Brain pericyte (primary cell): Measurements from ENCODE around the gene BMS1.
"Not testable (repeated sequence)": the region's sequence is repeated elsewhere in the genome, so short reads cannot be mapped to it uniquely, and the experiment has no call there.

Experiments
- DNase-seq: peaks from one replicate; pipeline ENCODE4 v3.0.0-alpha.2; 2012; ENCODE audit warnings: low read depth, low spot score

The BMS1 gene

DNA sequence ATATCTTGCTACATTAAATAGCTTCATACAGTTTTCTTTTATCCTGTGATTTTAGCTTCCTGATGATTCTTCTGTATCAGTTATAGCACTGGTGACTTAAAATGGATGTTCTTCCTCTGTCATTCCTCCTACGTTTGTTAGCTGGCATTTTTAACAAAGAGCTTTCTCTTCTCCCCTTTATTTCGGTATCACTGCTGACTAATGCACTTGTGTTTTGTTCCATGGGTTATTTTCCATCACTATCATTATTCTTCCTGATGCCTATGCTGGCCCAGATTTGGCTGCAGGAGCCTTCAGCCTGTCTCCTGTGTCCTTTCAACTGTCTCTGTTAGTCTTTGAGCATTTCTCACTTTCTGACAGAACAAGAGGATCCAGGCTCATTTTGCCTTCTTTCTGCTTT is 13.1 kb downstream of the BMS1 start:
- no peak for DNase-seq

DNA sequence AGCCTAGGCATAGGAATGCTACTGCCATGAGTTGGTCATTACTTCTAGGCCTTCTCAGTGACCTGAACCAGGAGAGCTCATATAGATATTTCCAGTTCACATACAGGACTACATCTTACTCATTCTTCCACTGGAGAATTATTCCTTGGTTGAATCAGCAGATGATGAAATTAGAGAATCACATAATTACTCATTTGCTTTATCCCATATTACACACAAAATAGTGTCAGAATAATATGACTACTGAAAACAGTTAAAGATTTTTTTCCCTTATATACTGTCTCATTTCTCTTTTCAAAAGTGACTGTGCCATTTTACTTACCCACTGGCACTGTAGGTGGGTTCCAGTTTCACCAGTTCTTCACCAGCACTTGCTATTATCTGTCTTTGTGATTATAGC is 18.5 kb downstream of the BMS1 start:
- DNase-seq = no peak

DNA sequence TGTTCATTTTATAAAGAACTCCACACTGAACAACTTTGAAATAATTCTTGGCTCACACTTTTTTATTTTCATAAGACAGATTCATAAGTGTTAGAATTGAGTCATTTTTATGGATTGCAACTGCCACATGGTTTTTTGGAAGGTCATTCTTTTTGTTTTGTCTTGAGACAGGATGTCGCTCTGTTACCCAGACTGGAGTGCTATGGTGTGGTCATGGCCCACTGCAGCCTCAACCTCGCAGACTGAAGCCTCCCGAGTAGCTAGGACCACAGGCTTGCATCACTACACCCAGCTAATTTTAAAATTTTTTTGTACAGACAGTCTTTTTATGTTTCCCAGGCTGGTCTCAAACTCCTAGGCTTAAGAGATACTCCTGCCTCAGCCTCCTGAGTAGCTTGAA is 20.3 kb downstream of the BMS1 start:
- no peak for DNase-seq

DNA sequence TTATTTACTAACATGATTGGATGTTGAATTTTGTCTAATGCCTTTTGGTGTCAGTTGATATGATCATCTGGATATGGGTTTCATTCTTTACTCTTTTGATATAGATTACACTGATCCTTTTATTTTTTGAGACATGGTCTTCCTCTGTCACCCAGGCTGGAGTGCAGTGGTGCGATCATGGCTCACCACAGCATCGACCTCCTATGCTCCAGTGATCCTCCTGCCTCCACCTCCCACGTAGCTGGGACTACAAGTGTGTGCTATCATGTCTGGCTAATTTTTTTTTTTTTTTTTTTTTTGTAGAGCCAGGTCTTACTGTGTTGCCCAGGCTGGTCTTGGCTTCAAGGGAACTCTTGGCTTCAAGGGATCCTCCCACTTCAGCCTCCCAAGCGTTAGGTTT is 27.1 kb downstream of the BMS1 start:
- no peak for DNase-seq

DNA sequence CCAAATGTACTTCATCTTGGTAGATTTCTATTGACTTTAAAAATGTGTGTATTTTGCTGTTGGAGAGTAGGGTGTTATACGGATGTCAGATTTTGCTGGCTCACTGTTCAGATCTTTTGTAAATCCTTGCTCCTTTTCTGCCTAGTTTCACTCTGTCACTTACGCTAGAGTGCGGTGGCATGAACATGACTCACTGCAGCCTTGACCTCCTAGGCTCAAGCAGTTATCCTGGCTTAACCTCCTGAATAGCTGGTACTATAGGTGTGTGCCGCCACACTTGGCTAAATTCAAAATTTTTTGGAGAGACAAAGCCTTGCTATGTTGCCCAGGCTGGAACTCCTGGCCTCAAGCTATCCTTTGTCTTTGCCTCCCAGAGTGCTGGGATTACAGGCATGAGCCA is 29.4 kb downstream of the BMS1 start:
- no peak for DNase-seq

DNA sequence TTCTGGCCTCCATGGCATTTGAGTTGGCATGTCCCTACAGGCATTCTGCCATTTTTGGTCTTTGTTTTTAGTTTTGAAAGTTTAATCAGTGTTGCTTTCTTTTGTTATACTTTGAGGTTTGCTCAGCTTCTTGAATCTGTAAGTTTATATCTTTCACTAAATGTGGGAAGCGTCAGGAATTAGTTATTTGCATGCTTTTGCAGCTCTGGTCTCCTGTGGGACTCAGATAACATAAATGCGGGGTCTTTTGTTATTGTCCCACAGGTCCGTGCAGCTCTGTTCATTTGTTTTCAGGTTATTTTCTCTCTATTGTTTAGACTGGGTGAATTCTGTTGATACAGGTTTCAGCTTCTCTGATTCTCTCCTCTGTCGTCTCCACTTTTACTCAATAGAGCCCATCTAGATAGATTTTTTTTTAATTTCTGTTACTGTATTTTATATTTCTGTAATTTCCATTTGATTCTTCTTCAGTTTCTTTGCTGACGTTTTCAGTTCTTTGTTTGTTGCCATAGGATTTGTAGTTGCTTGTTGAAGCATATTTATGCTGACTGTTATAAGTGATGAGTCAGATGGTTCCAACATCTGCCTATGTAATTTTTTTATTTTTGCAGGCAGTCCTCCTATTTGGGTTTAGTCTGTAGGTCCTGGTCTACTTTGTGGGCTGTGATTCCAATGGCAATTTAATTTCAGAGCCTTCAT is 31.5 kb downstream of the BMS1 start:
- not testable (repeated sequence) for DNase-seq

DNA sequence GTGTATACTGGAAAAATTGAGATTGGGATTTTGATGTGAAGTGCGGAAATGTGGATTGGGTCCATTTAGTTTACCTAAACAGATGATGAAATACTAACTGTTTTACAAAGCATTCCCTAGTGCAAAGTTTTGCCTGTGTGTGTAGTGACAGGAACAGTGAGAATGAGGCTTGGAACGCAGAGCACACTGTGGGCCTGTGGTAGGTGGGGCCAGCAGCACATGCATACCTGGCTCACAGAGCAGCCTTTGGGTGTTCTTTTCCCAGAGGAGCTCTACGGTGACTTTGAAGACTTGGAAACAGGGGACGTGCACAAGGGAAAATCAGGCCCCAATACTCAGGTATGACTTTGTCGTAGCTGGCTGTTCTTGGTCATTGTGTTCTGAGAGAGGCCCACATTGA is 33.7 kb downstream of the BMS1 start:
- DNase-seq = not testable (repeated sequence)

DNA sequence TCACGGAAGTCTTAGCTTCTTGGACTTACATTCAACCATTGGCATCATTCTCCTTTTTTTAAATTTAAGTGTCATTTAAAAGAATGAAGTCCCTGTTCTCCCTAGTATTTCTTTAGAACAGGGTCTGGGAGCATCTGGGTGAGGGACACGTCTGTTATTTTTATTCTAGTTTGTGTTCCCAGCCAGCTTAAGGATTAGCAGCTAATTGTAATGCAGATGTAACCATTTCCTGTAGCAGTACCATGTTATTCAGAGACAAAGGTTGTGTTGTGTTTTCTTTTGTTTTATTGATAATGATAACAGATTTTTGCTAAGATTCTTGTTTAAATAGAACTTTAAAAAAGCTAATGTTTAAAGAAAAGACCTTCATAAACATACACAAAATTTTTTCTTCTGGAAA is 34.3 kb downstream of the BMS1 start:
- DNase-seq = no peak

DNA sequence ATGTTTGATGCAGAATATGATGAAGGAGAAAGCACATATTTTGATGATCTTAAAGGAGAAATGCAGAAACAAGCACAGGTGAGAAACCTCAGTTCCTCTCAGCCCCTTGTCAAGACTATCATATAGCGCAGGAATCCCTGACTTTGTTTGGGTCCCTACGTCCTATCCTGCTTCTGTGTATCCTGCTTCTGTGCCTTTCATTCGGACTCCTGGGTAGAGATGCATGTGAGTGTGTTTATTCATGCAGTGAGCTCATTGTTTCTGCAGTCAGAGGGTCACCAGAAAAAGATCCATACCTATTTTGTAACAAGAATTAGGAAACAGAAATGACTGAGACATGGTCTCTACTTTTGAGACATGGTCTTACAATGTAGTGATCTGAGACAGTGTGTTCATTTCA is 34.8 kb downstream of the BMS1 start:
- DNase-seq = not testable (repeated sequence)

DNA sequence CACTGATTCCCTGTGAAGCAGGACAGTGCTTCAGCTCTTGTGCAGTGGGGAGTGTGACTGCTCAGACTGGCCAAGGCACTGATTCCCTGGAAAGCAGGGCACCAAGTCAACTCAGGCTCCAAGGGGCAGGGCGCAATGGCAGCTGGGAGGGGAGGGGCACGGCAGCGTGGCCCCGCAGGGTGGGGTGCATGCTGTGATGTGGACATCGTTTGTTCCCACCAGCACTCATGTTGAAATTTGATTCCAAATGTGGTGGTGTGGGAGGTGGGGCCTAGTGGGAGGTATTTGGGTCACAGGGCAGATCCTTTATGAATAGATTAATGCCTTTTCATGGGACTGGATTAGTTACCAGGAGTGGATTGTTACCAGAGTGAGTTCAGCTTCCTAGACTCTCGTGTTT is 44.2 kb downstream of the BMS1 start:
- not testable (repeated sequence) for DNase-seq

DNA sequence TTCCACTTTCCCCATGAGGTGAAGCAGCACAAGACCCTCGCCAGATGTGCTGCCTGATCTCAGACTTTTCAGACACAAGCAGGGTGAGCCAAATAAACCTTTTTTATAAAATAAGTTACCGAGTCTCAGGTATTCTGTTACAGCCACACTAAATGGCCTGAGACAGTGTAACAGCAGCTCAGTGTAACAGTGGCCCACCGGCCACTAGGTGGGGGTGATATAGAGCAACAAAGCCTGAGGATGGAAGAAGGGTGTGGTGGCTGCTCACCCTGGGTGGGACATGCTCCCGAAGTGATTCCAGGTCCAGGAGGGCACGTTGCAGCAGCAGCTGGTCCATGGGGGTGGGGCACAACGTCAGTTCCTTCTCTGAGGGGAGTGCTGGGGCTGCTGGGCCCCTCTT is 44.6 kb downstream of the BMS1 start:
- no peak for DNase-seq

DNA sequence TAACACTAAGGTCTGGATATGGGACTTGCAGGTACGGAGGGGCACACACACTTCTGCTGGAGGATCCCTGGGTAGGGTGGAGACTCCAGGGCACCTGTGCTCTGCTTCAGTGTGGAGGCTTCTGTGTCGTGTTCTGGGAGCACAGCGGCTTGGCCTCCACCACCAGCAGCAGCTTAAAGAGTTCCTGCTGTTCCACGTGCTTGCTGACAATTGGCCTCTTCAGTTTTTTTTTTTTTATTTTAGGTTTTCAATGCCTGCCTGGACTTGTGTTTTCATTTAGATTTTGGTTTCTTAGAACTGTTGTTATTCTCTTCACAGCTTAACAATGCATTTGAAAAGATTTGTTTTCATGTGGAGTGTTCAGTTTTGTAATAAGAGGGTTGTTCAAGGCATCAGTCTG is 45.8 kb downstream of the BMS1 start:
- not testable (repeated sequence) for DNase-seq

DNA sequence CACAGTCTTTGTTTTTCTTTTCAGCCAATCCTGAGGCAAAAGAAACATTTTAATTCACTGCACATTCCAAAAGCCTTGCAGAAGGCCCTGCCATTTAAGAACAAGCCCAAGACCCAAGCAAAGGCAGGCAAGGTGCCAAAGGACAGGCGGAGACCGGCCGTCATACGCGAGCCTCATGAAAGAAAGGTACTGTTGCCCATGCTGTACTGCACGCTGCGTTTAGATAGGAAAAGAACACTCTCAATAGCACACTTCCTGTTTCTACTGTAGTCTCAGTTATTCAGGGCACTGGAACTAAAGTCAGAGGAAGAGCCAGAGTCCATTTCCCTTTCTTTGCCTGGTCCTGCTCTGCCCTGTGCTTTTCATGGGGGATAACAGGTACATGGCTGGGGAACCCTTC is 47.6 kb downstream of the BMS1 start:
- DNase-seq = no peak

DNA sequence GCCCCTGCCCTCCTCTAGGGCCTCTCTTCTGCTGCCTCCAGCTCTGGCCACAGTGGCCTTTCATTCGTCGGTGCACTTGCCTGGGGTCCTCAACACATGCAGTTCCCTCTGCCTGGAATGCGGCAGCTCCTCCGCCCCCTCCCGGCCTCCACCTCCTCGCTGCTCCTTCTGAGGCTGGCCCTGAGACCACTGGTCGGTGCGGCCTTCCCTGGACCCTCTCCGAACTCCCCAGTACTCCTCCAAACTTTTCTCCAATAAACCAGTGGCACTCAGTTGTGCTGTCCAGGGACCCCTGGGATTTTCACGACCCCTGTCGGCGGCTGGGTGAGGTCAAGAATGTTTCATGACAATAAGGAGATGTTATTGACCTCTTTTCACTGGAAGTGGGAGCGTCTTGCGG is 53.5 kb downstream of the BMS1 start:
- no peak for DNase-seq

DNA sequence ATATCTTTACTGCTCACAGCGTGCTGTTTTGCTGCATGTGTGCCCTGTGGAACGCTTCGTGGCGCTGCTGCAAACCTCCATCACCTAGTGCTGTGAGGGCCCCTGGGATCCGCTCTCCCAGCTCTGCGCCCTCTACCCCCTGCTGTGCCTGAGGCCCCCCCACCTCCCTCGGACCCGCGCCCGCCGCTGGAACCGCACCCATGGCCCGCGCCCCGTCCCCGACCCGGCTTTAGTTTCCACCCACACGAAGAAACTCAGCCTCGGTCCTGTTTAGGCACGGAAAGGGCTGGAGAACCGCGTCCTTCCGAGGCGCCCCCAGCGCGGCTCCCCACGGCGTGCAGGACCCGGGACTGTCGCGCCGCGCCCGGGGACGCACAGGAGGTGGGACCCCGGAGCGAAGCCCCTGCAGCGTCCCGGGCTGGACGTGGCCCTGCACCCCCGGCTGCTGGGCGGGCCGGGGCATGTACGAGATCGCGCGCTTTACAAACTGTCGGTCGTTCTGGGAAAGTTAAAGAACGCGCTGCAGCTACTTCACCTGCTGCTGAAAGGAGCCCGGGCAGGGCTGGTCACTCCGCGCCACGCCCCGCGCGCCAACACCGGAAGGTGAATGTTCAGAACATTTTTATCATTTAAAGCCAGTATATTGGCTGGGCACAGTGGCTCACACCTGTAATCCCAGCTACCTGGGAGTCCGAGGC is 54.3 kb downstream of the BMS1 start:
- no peak for DNase-seq

DNA sequence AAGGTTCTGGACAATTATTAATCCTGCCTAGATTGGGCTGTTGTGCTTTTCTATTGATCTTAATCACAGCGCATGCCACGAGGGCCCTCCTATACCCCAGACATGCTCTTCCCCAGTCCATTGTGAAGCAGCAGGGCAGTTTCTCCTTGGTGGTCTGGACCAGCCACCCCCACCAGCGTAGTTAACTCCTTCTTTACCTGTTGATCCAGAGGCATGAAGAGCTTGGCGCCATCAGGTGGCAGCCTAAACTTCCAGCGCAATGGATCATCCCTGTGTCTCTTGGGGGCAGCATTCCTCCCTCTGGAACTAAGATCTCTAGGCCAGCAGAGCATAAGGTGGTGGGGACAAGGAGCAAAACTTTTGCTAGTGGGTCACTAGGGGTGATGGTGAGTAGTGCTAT is 62.2 kb downstream of the BMS1 start:
- DNase-seq = not testable (repeated sequence)

DNA sequence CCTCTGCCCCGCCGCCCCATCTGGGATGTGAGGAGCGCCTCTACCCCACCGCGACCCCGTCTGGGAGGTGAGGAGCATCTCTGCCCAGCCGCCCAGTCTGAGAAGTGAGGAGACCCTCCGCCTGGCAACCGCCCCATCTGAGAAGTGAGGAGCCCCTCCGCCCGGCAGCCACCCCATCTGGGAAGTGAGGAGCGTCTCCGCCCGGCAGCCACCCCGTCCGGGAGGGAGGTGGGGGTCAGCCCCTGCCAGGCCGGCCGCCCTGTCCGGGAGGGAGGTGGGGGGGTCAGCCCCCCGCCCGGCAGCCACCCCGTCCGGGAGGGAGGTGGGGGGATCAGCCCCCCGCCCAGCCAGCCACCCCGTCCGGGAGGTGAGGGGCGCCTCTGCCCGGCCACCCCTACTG is 64.7 kb downstream of the BMS1 start:
- DNase-seq = not testable (repeated sequence)

DNA sequence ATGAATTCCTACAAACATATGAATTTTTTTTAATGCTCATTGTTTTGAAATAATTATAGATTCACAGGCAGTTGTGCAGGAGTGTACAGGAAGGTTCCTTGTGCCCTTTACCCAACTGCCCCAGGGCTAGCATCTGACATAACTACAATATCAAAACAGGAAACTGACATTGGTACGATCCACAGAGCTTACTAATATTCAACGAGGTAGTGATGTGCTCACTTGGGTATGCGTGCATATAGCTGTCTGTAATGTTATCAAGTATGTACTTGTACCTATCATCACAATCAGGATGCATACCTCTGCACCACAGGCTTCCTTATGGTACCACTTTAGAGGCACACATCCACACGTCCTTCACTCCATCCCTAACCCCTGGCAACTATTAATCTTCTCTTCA is 68.3 kb downstream of the BMS1 start:
- no peak for DNase-seq

DNA sequence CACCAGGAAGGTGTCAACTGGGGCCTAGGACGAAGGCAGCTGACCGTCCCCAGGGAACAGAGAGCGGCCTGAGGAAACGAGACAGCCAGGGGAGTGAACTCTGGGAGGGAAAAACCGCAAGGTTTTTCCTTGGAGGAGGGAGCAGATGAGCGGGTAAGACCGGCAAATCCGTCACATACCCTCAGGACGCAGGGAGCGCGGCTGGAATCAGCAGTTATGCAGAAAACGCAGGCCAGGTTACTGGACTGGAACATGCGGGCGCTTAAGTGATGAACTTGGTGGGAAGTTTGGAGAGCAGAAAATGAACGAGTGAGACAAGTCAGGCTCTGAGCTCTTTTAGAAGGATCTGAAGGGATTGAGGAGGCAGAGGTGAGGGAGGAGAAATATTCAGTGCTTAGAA is 76.7 kb downstream of the BMS1 start:
- no peak for DNase-seq

DNA sequence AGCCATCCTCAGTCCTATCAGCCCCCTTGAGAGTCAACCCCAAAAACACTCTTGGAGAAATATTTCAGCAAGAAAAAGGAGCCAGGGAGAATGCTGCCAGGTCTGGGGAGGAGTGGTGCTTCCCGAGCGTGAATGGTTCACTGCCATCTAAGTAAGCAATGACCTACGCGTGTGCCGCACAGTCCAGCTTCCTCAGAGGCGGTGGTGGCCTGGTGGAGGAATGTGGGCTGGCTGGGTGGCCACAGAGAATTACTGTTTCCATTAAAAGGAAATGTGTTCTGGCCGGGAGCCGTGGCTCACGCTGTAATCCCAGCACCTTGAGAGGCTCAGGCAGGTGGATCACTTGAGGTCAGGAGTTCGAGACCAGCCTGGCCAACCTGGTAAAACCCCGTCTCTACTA is 77.4 kb downstream of the BMS1 start:
- DNase-seq = not testable (repeated sequence)

DNA sequence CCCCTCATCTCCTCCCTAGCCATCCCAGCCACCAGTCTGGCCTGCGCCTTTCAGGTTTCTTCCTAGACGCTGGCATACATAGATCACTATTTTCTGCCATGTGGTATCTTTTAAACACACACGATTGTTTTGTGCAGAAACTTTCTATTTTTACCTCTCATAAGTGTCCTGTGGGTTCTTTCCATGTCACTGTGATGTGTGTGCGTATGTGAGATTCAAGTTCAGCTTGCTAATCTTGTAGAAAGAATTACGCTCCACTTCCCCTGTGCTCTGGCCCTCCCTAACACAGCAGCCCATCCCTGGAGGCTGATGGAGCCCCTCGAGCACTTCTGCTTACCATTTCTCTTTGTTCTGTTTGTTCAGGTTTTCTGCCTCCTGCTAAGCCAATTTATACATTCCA is 80.2 kb downstream of the BMS1 start:
- DNase-seq = not testable (repeated sequence)

DNA sequence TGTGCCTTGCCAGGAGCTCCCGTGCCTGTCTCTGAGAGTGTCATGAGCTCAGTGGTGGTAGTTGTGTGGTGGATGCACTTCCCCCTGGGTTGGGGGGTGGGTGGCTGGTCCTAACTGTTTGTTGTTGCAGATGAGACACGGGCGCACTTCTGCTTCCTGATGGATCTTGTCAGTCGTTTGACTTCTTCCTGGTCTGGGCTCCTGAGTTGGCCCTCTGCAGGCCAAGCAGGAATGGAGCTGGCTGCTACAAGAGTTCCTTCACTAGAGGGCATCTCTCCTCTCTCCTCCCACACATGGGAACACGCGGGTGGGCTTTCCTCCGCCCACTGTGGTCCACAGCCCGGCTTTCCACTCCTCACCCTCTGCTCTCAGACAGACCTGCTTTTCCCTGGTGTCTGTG is 82.0 kb downstream of the BMS1 start:
- no peak for DNase-seq

DNA sequence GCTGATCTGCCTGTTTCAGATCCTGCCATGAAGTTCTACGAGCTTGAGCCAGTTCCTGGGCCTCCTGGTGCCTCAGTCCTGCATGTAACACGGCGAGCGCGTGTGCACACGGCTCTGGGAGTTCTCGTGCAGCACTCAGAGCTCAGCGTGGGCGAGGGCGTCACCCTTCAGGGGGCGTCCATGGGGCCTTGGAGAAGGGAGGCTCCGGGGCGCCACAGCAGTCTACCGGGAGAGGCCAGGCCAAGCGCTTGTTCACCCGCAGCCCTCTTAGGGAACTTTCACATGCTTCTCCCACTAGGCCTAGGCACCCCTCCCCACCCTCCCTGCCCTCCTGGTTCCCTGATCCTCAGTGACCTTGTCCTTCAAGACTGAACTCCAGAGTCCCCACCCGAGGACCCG is 83.1 kb downstream of the BMS1 start:
- no peak for DNase-seq
